Effector CD4-positive, alpha-beta T cell (primary cell): ENCODE results near the gene CDH11. TPM values are rescaled to one million over a fixed set of nuclear protein-coding genes. Genes with fewer than 3 reads are reported as not detected.

Experiments used
- DNase-seq: peaks from one replicate; pipeline ENCODE4 v3.0.0-alpha.2; 2020
- total RNA-seq: gene quantifications from one replicate; lab custom pipeline; 2026; lab: John Stamatoyannopoulos, UW

CDH11 gene
- total RNA-seq = not detected

DNA sequence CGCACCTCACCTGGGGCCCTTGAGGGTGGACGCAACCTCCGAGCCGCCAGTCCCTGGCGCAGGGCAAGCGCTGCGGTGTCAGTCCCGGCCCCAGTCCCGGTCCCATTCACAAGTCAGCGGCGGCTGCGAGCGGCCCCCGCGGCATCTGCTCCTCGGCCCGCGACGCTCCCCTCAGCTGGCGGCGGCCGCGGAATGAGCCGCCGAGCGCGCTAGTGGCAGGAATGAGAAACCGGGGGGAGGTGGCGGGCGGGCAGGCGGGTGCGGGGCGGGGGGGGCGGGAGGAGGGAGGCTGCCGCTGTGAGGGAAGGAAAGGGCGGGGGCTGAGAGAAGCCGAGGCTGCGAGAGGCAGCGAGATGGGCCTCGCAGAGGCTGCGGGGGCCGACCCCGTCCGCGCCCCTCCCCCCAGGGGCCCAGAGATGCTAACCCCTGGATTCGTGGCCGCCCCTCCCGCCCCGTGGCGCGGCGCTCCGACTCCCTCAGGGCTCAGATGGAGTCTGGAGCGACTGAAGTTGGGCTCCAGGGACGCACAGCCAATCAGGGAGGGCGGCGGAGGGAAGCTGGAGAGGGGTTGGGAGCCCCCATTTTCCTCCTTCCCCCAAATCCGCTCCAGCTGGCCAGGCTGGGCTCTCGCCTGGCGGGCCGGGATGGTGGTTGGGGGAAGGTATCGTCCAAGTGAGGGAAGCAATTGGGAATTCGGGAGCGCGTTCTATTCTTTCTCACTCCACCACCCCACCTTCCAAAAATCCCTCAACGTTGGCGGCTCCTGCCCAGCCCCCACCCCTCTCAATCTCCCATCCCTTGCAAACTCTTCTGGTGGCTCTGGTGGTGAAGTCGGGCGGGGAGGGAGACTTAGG, at the start of gene CDH11:
Gene CDH11, minus strand, starts transcription at position 194 of the 854 bp plus-strand sequence. CDS start 117,194 bp downstream, outside the sequence.
- no peak for DNase-seq

GRCh38 chr16:65154321-65154720, 32.5 kb upstream of the CDH11 start:
- no peak for DNase-seq

DNA sequence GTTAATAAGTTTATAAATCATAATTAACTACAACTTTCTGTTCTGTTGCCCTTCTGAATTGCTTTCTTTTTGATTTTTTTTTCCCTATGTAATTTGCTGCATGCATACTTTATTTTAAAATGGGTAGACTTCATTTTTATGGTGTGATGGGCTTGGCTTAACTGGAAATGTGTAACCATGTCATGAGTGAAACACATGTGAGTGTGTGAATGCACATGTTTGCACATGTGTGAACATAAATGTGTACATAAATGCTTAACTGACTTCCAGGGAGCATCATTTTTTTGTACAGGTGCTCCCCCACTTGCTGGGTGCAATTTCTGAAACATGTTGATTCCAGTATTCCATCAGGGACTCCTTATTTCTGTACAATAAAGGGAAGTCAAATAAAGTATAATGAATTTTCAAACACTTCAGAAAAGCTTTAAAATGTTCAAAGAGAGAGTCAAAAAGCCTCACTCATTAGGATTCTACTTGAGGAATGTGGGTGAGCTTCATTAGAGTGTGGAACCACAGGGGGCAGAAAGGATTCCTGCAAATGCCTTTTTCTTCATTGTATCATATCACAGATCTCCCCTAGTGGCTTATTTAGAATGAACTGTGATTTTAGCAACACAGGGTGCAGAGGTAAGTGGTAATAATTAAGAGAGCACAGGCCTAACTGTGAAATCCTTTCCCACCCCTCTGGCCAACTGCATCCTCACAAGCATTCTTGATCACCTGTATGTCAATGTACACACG, 31.7 kb upstream of the CDH11 start:
- no peak for DNase-seq

DNA sequence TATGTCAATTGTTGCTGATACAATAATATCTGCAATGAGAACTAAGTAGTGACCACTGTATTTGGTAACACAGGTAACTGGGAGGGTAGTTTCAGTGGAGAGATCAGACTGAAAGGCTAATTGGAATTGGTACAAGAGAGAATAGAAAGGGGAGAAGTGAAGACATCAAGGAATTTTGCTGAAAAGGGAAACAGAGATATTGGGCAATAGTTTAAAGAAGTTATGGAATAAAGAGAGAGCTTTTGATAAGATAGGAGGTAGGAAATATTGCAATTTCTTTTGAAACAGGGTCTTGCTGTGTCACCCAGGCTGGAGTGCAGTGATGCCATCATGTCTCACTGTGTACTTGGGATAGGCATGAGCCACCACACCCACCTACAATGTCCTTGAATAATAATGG, 26.9 kb upstream of the CDH11 start:
- DNase-seq = no peak

- no peak for DNase-seq
These were observed 20.4 kb upstream of the CDH11 start for GRCh38 chr16:65142276-65142675.

DNA sequence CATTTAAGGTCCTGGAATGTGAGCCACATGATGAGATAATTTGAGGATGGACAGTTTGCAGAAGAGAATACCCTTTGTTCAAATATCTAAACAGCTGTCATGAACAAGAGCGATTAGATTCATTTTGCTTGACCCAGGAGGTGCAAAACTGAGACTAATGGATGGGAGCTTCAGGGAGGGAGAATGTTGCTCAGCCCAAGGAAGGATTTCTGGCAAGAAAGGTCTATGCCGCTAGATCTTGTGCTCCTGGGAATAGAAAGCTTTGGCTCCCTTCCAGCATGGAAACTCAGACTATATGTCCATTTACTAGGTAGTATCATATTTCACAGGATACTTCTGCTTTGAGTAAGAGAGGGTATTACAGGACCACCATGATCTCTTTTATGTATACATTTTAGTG, 14.8 kb upstream of the CDH11 start:
- DNase-seq = no peak

DNA sequence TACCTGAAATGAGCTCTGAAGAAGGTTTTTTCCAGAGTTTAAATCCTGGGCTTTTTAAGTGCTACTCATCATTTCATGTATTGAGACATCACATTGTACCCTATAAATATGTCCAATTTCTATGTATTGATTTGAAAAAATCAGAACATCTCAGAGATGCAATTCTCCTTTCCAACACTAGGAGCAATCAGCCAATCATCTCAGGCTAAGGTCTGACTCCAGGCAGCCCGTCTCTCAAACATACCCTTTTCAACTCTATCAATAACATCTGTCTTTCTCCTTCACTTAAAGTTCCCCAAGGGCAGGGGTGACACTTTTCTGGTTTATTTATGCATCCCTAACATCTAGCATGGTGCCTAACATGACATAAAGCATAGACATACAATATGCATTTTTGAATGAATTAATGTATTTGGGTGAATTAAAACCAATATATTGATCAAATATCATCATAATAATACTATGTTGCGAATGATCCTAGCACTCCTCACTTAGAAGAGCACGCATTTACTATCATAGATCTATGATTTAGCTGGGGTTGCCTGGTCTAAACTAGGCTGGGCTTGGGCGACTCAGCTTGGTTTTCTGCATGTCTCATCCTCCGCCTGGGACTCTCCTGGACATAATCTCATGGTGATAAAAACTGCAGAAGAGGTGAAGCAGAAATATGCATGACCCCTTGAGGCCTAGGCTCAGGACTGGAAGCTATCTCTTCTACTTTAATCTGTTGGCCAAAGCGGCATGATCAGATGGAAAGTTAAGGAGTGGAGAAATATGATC, 5.2 kb upstream of the CDH11 start:
- DNase-seq = no peak

DNA sequence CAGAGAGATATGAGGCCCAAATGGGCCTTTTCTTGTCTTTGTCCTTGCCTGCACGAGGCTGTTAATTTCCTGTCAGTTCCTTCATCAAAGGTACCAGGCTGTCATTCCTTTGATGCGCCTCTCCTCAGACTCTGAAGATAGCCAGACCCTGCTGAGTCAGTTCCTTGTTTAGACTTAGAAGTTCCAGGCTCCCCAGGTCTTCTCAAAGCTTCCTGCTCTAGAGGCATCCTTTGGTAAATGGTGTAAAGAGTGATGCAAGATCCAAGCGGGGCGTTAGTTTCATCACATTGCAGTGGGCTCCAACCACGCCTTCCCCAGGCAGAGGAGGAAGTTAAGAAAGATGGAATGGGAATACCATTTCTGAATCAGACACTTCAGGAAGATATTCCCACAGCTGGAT, 4.0 kb upstream of the CDH11 start:
- DNase-seq = no peak

GRCh38 chr16:65125322-65125721, 3.5 kb upstream of the CDH11 start:
- no peak for DNase-seq

- DNase-seq = no peak
These were observed 2.7 kb upstream of the CDH11 start for GRCh38 chr16:65124596-65124995.

- no peak for DNase-seq
These were observed 2.3 kb upstream of the CDH11 start for GRCh38 chr16:65124212-65124548.

DNA sequence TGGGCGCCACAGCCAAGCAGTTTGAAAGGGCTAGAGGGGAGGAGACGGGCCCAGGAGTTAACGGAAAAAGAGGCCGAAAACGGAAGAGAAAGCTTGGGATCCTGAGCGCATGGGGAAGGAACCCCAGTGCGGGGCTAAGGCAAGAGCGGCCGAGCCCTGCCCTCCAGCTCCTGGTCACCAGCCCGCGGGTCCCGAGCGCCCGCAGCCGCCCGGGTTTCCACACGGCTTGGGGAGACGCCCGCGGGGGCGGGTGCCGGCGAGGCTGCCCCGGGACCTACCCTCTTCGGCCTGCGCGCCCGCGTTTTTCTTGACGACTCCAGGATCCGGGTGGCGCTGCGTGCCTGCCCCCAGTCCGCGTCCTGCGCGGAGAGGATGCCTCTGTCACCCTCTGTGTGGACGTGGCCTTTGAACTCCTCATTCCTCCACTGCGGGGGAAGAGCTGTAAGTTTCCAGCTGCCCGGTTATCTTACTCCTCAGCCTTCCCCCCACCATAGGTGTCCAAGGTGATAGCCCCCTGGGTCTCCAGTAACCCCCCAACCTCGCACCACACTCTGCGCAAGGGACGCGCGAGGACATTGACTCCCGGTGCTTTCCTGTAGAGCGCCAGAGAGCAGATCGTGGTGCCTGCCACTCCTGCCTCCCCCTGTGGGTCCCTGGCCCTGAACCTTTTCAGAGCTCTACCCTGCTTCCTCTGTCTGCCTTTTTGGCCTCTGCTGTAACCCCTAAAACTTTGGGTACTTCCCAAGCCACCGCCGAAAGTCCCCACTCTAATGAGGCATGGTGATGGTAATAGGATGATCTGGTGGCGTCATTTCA, 1.7 kb upstream of the CDH11 start:
- DNase-seq = no peak

- no peak for DNase-seq
These were observed 997 bp upstream of the CDH11 start for GRCh38 chr16:65122724-65123395.

- no peak for DNase-seq
These were observed 787 bp downstream of the CDH11 start for GRCh38 chr16:65120831-65121721.

- DNase-seq = no peak
These were observed 1.4 kb downstream of the CDH11 start for GRCh38 chr16:65120461-65120830.

- no peak for DNase-seq
These were observed 1.9 kb downstream of the CDH11 start for GRCh38 chr16:65119901-65120401.

DNA sequence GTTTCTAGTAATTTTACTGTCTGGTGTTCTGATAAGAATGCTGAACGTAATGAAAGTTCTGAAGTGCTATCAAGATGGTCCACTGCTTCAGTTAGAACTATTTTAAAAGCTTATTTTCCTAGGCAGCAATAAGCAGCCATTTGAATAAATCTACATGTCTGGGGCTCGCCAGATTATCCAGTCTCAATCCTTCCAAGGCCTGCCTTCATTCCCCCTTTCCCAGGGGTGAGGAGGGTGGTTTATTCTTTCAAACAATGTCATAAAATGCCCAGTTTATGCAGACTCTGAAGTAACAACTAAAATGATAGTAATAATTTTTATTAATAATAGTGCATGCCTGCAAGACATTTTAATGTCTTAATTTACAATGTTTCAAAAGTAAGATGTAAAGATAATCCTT, 2.4 kb downstream of the CDH11 start:
- no peak for DNase-seq

GRCh38 chr16:65118871-65119270, 3.0 kb downstream of the CDH11 start:
- DNase-seq = no peak

DNA sequence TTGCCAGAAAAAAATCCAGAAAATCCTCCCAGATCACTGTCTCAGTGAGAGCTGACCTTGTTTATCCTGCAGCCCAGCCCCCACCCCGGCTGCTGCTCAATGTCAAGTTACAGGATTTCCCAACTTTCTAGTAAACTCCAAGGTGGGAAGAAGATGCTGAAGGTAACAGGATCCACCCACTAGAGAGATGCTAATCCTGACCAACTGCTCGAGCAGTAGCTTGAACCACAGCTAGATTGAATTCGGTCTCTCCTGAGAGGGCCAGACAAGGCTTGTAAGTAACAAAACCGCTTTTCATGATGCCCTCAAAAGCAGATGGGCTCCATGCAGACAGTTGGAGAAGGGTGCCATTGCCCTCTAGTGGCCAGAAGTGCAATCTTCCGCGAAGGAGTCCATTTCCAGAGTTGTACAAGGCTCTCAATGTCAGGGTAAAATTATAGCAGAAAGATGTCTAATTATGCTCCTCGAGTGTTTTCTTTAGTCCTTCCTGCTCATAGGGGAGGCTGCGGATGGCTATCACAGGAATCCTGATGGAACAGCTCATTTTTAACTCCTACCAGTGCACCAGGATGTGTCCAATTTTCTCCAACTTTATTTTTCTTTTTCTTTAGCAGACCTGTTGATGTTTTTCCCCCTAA, 3.9 kb downstream of the CDH11 start:
- DNase-seq = no peak

- DNase-seq = no peak
These were observed 4.9 kb downstream of the CDH11 start for GRCh38 chr16:65116818-65117430.
